Kidney (tissue), 14 donors: ENCODE data around the gene LDAF1. TPM values are rescaled to one million over a fixed set of nuclear protein-coding genes. Genes with fewer than 3 reads are reported as not detected.
"Not testable (repeated sequence)": the region's sequence is repeated elsewhere in the genome, so short reads cannot be mapped to it uniquely, and the experiment has no call there.

Experiments
- DNase-seq, 5 donors: peaks; one replicate each; pipeline ENCODE4 v3.0.0-alpha.2; 2013 to 2020
- FAIRE-seq: peaks from 2 replicates; lab custom pipeline; 2012; peaks lifted over from hg19 to GRCh38; lab: Jason Lieb, UNC
- H3K27ac ChIP-seq, 2 donors: one replicate each; pipeline ENCODE4 v1.7.0; 2013; ENCODE audit warnings: low read depth in 2 of 2, low read length in 2 of 2, inconsistent platforms in 1 of 2
- H3K27me3 ChIP-seq: one replicate; pipeline ENCODE4 v1.7.1; 2013; ENCODE audit warnings: low read length, inconsistent platforms; ENCODE audit not compliant: control insufficient read depth, insufficient read depth
- H3K36me3 ChIP-seq, 3 donors: one replicate each; pipeline versions ENCODE4 v1.7.0 to v1.7.1; 2013; ENCODE audit warnings: low read length in 3 of 3, control low read depth in 1 of 3, inconsistent platforms in 1 of 3; ENCODE audit not compliant: insufficient read depth in 3 of 3, control insufficient read depth in 2 of 3
- H3K4me1 ChIP-seq, 3 donors: one replicate each; pipeline versions ENCODE4 v1.7.0 to v1.7.1; 2013; ENCODE audit warnings: low read length in 3 of 3, inconsistent platforms in 1 of 3, low read depth in 1 of 3; ENCODE audit not compliant: control insufficient read depth in 2 of 3, insufficient read depth in 2 of 3
- H3K4me3 ChIP-seq, 3 donors: one replicate each; pipeline versions ENCODE4 v1.7.0 to v1.8.1; 2013; ENCODE audit warnings: low read length in 3 of 3, control low read depth in 1 of 3, inconsistent platforms in 1 of 3
- H3K9ac ChIP-seq, 3 donors: one replicate each; pipeline versions ENCODE4 v1.7.0 to v1.7.1; 2013; ENCODE audit warnings: low read length in 3 of 3, control low read depth in 1 of 3, inconsistent platforms in 1 of 3
- H3K9me3 ChIP-seq, 3 donors: one replicate each; pipeline versions ENCODE4 v1.7.0 to v1.7.1; 2013; ENCODE audit warnings: low read length in 3 of 3, control low read depth in 1 of 3, inconsistent platforms in 1 of 3; ENCODE audit not compliant: control insufficient read depth in 2 of 3, insufficient read depth in 1 of 3
- CTCF ChIP-seq: IDR thresholded peaks from 3 replicates; pipeline ENCODE4 v1.5.1; 2012; ENCODE audit warnings: mild to moderate bottlenecking, moderate library complexity, borderline replicate concordance; ENCODE audit not compliant: insufficient read depth; ENCODE audit errors: extremely low read depth
- intact Hi-C: fragments of 100-400 bp; cut with DNase I; formaldehyde crosslinking; loops from one replicate; pipeline ENCODE4 v1.11.1; 2022
- polyA plus RNA-seq: library from polyadenylated mRNA; stranded (reverse); fragments of 350-450 nt; fragmentation: Illumina TruSeq; extraction: RNeasy Lipid Tissue Mini Kit (QIAGEN cat#74804); gene quantifications from one replicate; pipeline ENCODE4 v1.2.3, GENCODE V29; 2014; ENCODE audit warnings: low read depth, low replicate concordance; ENCODE audit not compliant: insufficient read depth
- total RNA-seq: library from RNA; stranded (reverse); fragmentation: NEBNext Ultra II Directional; extraction: Animal tissue kit (Norgen Biotek cat#: 25700); gene quantifications from one replicate; pipeline ENCODE4 v1.2.1, GENCODE V29; 2021
- donor health status: control.
- donor health status: control.
- donor health status: control.
- donor health status: control.
- donor health status: control.
- donor health status: DM: yes; HTN: yes; CAD: no.
- donor health status: Normal renal cell carcinoma (clear cell type).

Gene LDAF1
- total and polyA plus RNA-seq, 2 donors from 2014 or later, result 16.4 to 35.1 TPM

- DNase-seq, result no peak
- Histone ChIP-seq H3K27ac (no peak overlapping the region), H3K4me1 (no peaks in the 10 kb centered on the region), H3K4me3 (no peak overlapping the region), H3K36me3 (no peaks in the 10 kb centered on the region), H3K27me3 (no peaks in the 10 kb centered on the region), H3K9me3 (no peaks in the 10 kb centered on the region), H3K9ac (no peak overlapping the region)
- intact Hi-C loops, result no loop called here
- no peak for FAIRE-seq
- TF ChIP-seq CTCF, result no peak
Measured at GRCh38 chr16:21192991-21193390, 34.5 kb downstream of the LDAF1 start.

- Histone ChIP-seq H3K4me1 (no peaks in the 10 kb centered on the region), H3K36me3 (no peaks in the 10 kb centered on the region), H3K27me3 (no peaks in the 10 kb centered on the region), H3K27ac (no peak overlapping the region), H3K9me3 (no peaks in the 10 kb centered on the region), H3K4me3 (no peak overlapping the region), H3K9ac (no peak overlapping the region)
- DNase-seq, result no peak
- intact Hi-C loops, result no loop called here
- TF ChIP-seq CTCF, result no peak
- FAIRE-seq, result no peak
Measured at GRCh38 chr16:21194771-21195301, 36.4 kb downstream of the LDAF1 start.

- FAIRE-seq, H3K9me3 ChIP-seq, intact Hi-C loops, H3K27ac ChIP-seq, H3K4me1 ChIP-seq, H3K36me3 ChIP-seq, DNase-seq, H3K9ac ChIP-seq, H3K27me3 ChIP-seq, H3K4me3 ChIP-seq: not testable (repeated sequence)
Measured at GRCh38 chr16:21195330-21195729, 36.9 kb downstream of the LDAF1 start.

- Histone ChIP-seq H3K4me1 (no peaks in the 10 kb centered on the region), H3K27me3 (no peaks in the 10 kb centered on the region), H3K36me3 (no peaks in the 10 kb centered on the region), H3K9me3 (no peaks in the 10 kb centered on the region), H3K27ac (no peak overlapping the region), H3K4me3 (no peak overlapping the region), H3K9ac (no peak overlapping the region)
- DNase-seq (no peak), FAIRE-seq (no peak)
- intact Hi-C loops, result no loop called here
- no peak for TF ChIP-seq CTCF
Measured at GRCh38 chr16:21197112-21197511, 38.6 kb downstream of the LDAF1 start.
